HCEC 1CT (cell line): ENCODE measurements around the gene STARD13.

ENCODE experiments used
- DNase-seq: peaks from one replicate; pipeline ENCODE4 v3.0.0-alpha.2; 2017

Gene STARD13, protein sequence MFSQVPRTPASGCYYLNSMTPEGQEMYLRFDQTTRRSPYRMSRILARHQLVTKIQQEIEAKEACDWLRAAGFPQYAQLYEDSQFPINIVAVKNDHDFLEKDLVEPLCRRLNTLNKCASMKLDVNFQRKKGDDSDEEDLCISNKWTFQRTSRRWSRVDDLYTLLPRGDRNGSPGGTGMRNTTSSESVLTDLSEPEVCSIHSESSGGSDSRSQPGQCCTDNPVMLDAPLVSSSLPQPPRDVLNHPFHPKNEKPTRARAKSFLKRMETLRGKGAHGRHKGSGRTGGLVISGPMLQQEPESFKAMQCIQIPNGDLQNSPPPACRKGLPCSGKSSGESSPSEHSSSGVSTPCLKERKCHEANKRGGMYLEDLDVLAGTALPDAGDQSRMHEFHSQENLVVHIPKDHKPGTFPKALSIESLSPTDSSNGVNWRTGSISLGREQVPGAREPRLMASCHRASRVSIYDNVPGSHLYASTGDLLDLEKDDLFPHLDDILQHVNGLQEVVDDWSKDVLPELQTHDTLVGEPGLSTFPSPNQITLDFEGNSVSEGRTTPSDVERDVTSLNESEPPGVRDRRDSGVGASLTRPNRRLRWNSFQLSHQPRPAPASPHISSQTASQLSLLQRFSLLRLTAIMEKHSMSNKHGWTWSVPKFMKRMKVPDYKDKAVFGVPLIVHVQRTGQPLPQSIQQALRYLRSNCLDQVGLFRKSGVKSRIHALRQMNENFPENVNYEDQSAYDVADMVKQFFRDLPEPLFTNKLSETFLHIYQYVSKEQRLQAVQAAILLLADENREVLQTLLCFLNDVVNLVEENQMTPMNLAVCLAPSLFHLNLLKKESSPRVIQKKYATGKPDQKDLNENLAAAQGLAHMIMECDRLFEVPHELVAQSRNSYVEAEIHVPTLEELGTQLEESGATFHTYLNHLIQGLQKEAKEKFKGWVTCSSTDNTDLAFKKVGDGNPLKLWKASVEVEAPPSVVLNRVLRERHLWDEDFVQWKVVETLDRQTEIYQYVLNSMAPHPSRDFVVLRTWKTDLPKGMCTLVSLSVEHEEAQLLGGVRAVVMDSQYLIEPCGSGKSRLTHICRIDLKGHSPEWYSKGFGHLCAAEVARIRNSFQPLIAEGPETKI

DNA sequence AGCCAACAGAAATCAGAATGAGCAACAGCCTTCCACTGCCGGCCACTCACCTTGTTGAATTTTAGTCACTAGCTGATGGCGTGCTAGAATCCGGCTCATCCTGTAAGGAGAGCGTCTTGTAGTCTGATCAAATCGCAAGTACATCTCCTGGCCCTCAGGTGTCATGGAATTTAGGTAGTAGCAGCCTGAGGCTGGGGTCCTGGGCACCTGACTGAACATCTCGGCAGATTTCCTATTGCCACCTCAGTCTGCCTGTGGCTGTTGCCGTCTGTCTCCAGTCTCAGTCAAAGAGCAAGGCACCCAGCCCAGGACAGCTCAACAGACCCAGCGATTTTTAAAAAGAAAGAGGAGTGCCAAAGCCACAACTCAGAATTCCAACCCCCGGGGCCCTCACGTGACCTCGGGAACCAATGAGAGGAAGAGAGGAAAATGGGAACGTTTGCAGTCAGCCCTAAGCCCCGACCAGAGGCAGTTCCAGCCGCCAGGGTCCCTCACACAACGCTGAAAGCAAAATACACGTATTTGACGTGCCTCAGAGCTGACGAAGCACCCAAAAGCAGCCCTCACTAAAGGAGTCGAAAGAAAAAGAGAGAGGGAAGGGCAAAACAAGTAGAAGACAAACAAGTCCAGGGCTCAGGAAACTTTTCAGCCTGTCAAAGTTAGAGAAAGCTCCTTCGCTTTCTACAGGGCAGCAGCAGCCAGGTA is at the start of gene STARD13:
STARD13 (minus strand) TSS at position 336 of the 705 bp plus-strand sequence; CDS start at position 219, 117 bp downstream.
- peak; percentile 99 for DNase-seq

DNA sequence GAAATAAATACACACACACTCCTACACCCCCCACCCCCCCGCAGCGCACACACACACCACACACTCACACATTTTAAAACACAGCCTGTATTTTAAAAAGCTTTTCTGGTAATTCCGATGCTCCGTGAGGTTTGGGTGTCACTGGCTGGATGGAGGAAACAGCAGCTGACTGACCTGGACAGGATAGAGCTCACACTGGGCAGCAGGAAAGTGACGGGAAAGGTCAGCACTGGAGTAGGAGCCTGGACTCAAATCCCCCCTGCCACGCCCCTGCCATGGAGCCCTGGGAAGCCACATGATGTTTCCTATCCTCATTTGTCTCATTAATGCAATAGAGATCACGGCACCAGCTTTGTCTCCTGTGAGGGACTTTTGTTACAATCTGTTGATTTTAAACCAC is 49.3 kb upstream of the STARD13 start:
- no peak for DNase-seq

DNA sequence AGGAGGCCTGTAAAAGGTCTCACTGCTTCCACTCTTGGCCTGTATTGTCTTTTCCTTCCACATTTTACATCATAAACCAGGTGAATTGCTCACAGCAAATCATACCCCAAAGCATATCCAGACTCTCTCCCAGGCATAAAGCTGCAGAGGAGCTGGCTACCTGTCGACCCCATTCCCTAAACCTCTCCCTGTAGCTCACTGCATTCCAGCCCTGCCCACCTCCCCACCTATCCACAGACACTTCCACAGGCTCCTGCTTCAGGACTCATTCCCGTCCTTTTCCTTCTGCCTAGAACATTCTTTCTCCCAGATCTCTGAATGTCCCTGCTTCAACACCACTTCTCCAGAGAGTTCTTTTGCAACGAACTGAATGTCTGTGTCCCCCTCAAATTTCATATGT is 46.4 kb upstream of the STARD13 start:
- no peak for DNase-seq

DNA sequence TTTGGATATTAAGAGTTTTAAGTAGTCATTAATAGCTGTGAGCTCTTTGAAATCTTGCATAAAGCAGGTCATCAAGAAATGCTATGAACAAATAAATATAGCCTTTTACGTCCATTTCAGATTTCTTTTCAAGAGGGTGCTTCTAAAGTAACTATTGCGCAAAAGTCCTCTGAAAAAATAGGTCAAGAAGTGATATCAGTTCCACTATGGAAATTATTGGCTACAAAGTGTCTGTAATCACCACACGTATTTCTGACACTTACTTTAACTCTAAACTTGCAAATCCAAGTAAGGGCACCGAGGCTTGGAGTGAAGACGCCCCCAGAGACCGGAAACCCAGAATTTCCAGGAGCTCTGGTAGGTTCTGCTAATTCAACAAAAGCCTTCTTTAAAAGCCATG is 44.9 kb upstream of the STARD13 start:
- DNase-seq, result no peak

DNA sequence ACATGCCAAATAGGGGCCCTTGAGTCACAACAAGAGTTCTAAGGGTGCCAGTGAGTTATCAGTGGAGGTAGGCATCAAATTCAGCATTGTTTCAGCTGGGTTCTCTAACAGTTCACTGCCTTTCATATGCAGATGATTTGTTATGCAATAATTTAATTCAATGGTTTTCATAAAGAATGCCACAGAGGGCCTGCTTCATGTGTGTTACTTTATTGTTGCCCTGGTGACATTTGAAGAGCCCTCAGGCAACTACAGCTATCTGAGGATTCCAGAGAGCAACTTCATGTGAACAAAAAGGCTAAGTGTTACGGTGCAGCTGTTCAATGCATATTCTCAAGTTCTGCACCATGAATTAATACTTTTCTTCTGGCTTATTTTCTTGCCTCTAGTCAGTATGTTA is 43.1 kb upstream of the STARD13 start:
- DNase-seq, result no peak

DNA sequence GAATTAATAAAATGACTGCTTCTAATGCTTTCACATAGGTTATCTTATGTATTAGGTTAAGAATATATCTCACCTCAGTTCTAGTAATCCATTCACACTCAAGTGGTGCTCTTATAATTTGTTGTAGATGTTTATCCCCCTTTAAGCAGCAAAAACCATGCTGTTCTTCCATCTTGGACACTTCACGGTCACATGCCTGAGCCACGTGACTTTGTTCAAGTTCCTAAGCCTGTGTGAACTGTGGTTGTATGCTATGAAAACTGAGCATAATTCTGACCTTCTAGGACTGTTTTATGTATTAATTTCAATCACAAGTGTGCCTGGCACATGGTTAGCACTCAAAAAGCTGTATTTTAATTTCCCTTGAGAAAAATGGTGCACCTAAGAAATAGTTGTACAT is 41.2 kb upstream of the STARD13 start:
- DNase-seq, result no peak

DNA sequence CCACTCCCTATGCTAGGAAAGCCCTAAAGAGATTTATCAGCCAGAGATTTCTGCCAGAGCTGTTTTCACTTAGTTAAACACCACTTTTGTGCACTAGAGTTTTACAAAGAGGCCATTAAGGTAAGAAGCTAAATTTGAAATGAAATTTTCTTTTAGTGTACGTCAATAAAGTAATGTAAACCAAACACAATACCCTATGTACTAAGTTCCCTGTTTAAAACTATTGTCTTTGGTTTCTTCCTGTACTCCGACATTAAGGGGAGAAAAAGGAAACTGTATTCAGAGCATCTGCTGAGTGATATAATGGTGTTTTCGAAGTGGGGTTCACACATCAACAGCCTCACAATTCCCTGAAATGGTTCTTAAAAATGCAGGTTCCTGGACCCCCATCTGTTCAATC is 40.7 kb upstream of the STARD13 start:
- no peak for DNase-seq

DNA sequence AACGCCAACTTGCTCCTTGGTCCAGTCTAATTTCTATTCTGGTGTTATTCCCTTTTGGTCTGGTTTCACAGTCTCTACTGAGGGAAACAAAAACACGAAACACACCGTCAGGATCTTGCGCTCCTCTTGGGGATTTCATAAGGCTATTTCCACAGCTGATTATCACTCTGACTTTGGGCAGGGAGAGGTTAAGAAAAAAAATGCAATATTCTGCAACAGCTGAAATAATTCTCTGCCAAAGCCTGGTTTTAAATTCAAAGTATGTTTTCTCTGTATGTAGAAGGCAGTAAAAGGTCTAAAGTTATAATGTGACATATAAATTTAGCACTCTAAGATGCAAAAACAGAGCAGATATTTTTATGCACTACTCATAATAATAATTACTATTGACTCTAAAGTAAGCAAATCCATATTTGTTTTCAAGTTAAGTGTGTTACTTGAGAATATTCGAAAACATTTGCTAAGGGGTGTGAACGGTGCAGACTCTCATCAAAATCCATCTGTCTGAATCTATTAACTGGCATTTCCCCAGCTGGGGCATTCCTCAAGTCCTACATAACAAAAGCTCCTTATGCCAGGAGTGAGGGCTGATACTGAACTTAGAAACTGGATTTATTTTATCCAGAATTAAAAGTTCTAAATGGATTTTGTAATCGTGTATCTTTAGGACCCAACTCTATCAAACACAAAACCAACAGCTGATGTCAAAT is 38.4 kb upstream of the STARD13 start:
- peak; percentile 3 for DNase-seq

DNA sequence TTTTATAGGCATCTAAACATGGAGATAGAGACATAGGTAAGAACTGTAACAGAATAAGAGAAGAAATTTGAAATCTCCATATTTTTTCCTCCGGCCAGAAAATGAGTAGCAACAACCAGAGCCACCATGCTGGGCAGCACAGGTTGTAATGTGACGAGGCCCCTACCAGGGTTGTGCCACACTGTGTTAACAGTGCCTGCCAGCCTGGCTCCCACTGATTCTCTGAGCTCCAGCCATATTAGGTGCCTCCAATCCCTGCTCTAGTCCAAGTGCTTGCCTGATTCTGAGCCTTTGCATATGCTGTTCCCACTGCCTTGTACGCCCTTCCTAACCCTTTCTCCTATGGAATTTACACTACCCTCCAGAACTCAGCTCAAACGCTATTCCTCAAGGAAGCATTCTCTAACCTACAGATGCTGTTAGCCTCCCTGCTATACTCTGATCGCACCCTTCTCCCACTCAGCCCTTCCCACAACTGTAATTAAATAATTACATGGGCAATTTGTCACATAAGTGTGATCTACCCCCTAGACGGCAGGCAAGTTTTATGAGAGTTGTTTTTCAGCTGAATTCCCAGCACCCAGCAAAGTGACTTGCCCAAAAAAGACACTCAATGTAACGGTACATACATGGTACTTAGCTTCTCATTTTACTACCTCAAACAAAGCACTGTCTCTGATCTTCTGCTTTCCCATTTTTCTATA is 37.6 kb upstream of the STARD13 start:
- no peak for DNase-seq

DNA sequence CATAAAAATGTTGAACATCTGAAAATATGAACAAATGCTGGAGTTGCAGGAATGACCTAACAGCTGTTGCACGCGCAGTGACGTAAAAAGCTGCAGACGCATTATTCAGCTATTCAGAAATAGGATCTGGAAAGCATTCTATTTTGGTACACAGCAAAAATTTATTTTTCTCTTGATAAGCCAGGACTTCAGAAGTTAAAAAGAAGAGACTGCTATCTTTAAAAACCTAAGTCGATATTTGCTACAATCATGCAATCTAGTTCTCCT is 36.9 kb upstream of the STARD13 start:
- DNase-seq, result peak; percentile 46

DNA sequence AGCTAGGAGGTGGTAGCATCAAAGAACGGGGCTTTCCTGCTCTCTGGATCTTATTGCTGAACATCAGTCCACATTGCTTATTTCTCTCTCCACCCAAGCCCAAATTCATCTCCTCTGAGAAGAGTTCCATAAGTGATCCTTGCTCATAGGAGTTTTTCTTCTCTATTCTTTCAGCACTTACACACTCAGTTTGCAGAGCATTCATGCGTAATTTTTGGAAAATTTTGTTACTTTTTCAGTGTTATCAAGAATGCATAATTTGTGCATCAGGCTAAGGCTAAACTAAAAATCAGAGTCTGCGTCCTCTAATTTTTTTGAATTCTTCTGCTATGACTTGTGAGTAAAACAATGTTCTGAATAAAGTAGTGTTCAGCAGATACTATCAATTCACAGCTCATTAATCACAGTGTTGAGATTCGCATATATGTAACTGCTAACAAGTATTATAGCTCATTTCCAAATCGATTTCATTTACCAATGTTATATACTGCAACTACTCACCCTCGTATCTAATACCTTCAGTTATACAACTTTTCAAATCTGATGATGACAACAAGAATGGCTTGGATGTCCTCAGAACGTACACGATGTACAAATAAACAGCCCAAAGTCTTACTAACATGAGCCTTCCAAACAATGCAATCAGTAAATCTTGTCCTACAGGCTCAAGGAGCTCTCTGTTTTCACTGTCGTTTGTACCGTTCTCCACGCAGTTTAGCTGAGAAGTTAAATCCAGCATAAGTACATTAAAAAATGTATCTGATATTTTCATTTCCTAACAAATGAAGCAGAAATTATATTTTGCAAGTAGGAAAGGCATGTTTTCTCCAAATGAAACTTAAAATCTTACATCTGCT is 36.4 kb upstream of the STARD13 start:
- no peak for DNase-seq

DNA sequence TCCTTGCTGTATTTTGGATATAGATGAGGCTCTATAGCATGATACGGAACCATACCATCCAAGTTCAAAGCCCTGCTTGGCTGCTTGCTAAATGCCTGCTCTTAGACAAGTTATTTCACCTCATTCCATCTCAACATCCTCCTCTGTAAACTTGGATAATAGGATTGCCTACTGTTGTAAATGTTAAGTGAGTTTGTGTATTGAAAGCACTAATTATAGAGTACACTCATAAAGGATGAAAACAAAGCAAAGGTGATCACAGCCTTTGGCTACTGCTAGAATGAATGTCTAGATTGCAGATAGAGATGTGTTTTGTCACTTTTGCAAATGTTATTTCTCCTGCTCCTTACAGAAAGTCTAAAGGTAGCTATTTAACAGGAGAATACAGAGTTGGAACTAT is 34.3 kb upstream of the STARD13 start:
- no peak for DNase-seq

DNA sequence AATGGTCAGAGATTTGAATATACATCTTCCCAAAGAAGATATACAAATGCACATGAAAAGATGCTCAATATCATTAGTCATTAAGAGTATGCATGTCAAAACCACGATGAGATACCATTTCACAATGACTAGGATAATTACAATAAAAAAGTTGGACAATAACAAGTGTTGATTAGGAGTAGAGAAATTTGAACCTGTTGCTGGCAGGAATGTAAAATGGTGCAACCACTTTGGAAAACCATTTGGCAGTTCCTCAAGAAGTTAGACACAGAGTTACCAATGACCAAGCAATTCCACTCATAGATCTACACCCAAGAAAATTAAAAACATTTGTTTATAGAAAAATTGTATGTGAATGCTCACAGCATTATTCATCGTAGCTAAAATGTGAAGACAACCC is 33.2 kb upstream of the STARD13 start:
- DNase-seq, result no peak

DNA sequence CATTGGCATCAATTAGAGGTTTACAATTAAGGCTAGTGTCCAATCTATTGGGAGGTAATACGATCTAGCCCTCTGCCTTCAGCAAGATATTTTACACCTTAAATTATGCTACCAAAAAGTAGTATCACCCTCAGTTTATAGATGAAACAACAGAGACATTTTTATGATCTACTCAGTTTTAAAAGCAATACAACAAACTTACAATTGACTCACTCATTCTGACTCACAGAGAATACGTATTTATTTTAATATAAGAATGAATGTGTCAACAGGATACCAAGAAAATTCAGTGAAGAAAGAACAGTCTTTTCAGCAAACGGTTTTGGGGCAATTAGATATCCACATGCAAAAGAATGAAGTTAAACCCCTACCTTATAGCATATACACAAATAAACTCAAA is 32.5 kb upstream of the STARD13 start:
- DNase-seq, result peak; percentile 35

DNA sequence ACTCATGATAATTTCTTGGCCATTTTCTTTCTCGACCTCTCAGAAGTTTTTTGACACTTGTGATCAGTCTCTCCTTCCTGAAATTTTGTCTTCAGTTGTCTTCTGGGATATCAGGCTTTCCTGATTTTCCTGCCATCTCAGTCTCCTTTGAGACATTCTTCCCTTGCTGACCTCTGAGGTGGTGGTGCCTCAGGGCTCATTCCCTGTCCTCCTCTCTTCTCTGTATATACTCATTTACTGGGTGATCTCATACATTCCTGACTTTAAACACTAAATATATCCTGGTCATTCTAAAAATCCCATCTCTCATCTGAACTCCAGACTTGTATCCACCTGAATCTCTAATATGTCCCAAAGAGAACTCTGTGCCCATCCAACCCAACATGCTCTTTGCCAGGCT is 31.3 kb upstream of the STARD13 start:
- DNase-seq, result no peak

DNA sequence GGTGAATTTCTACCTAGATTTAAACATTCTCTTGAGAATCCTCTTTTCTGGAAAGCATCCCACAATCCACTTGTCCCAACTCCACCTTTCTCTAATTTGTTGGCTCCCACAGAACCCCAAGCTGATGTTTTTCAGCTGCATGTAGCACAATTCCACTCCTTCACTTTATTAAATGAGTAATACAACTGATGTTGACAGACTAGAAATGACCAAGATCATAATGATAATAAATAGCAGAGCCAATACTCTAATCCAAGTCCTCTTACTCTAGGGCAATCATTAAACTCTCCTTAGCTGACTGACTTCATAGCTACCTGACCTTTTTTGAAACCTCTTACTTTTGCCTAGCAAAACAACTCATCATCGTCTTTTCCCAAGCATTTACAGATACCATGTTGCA is 27.9 kb upstream of the STARD13 start:
- no peak for DNase-seq

DNA sequence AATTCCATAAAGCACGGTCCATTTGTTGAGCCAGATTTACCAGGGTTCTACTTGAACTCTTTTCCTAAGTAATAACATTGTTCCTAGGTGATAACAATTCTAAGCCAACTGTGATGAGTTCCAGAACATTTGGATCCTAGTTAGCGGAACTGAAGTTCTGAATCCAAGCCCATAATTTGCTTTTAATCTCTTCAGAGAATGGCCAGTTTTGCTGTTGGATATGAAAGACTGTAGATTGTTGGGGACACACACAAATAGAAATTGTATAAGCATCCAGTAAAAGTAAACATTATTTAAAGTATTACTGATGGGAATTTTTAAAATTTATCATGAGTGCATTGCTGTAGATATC is 27.3 kb upstream of the STARD13 start:
- DNase-seq, result no peak

DNA sequence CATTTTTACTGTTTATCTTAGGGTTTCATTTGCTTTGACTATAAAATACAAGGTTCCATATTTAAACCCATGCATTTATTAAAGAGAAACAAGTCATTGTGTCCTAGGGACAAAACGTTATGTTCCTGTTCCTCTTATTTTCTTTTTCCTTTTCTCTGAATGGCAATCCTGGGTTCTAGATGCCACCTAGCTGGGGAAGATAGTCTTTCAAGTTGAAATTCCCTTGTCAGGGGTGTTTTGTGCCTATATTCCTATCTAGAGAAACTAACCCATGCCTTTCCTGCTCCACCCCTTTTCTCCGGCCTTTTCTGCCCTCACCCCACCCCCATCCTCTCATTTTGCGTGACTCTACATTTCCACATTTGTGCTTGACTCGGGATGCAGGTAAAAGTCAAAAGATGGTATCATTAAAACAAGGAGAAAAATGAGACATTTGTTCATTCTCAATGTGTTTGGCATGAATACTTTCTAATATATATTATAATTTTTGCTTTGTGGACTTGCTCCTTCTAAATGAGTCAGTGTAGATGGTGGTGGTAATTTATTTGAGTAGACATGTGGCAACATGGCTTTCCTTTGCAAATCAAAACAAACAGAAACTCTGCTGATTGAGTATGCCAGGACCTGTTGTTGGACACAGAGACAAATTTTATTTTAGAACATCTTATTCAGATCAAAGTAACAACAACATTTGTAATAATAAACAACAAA is 26.8 kb upstream of the STARD13 start:
- peak; percentile 11 for DNase-seq

DNA sequence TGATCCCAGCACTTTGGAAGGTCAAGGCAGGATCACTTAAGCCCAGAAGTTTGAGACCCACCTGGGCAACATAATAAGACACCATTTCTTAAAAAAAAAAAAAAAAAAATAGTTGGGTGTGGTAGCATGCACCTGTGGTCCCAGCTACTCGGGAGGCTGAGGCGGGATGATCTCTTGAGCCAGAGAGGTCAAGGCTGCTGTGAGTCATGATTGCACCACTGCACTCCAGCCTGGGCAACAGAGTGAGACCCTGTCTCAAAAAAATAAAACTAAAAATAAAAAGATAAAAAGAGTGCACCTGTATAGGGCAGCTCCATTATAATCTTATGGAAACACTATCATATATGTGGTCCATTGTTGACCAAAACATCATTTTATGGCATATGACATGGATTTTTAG is 25.5 kb upstream of the STARD13 start:
- no peak for DNase-seq
